Brain microvascular endothelial cell (primary cell): ENCODE results near the gene GPRC5D.

Experiments
- DNase-seq: peaks from one replicate; pipeline ENCODE4 v3.0.0-alpha.2; 2020
- H3K27ac ChIP-seq: fragments of 250-450 bp; sonication (Bioruptor Pico); 2 replicates; pipeline ENCODE4 v1.5.1; 2020; ENCODE audit warnings: mild to moderate bottlenecking, moderate library complexity
- H3K27me3 ChIP-seq: fragments of 250-450 bp; sonication (Bioruptor Pico); replicated peaks from 2 replicates; pipeline ENCODE4 v1.5.1; 2020; ENCODE audit warnings: mild to moderate bottlenecking
- H3K36me3 ChIP-seq: fragments of 250-450 bp; sonication (Bioruptor Pico); replicated peaks from 2 replicates; pipeline ENCODE4 v1.5.1; 2020; ENCODE audit warnings: mild to moderate bottlenecking
- H3K4me3 ChIP-seq: 2 replicates; pipeline ENCODE4 v1.5.1; 2011; ENCODE audit warnings: low read depth, mild to moderate bottlenecking, control low read depth, low read length, moderate library complexity
- CTCF ChIP-seq: IDR thresholded peaks from 2 replicates; pipeline ENCODE4 v1.5.1; 2011; ENCODE audit warnings: low read depth, mild to moderate bottlenecking, moderate library complexity, low read length, control low read depth, inconsistent platforms; ENCODE audit errors: missing control alignments
- in situ Hi-C: cut with HindIII; loops from 2 replicates; pipeline ENCODE4 v1.10.0; 2017; ENCODE audit warnings: low sequenced_read_pairs, low pct_ligation_motif_present

Gene GPRC5D

GRCh38 chr12:12954878-12955625 lies 3.1 kb upstream of the GPRC5D start:
- Histone ChIP-seq H3K27ac (no peak overlapping the region), H3K4me3 (no peak overlapping the region), H3K27me3 (no peaks in the 10 kb centered on the region), H3K36me3 (no peaks in the 10 kb centered on the region)
- no peak for TF ChIP-seq CTCF
- in situ Hi-C loops: no loop called here
- no peak for DNase-seq

GRCh38 chr12:12954356-12954755 lies 2.4 kb upstream of the GPRC5D start:
- TF ChIP-seq CTCF: no peak
- H3K27ac ChIP-seq: no peak overlapping the region
- no peaks in the 10 kb centered on the region for H3K36me3 ChIP-seq
- no peak overlapping the region for H3K4me3 ChIP-seq
- in situ Hi-C loops: no loop called here
- H3K27me3 ChIP-seq: no peaks in the 10 kb centered on the region
- DNase-seq: no peak

- no peak for TF ChIP-seq CTCF
- in situ Hi-C loops: no loop called here
- no peaks in the 10 kb centered on the region for H3K36me3 ChIP-seq
- no peak overlapping the region for H3K27ac ChIP-seq
- H3K27me3 ChIP-seq: no peaks in the 10 kb centered on the region
- H3K4me3 ChIP-seq: no peak overlapping the region
- no peak for DNase-seq
These were observed 466 bp downstream of the GPRC5D start for GRCh38 chr12:12951504-12951903.

GRCh38 chr12:12947902-12948301 lies 4.1 kb downstream of the GPRC5D start:
- in situ Hi-C loops: no loop called here
- no peak for DNase-seq
- no peaks in the 10 kb centered on the region for H3K27me3 ChIP-seq
- no peak for TF ChIP-seq CTCF
- H3K36me3 ChIP-seq: no peaks in the 10 kb centered on the region
- no peak overlapping the region for H3K4me3 ChIP-seq
- no peak overlapping the region for H3K27ac ChIP-seq

- Histone ChIP-seq H3K4me3 (no peak overlapping the region), H3K27ac (no peak overlapping the region), H3K36me3 (no peaks in the 10 kb centered on the region), H3K27me3 (no peaks in the 10 kb centered on the region)
- TF ChIP-seq CTCF: no peak
- DNase-seq: no peak
- in situ Hi-C loops: no loop called here
These were observed 5.1 kb downstream of the GPRC5D start for GRCh38 chr12:12946686-12947355.

GRCh38 chr12:12945591-12945990 lies 6.4 kb downstream of the GPRC5D start:
- TF ChIP-seq CTCF: no peak
- DNase-seq: no peak
- Histone ChIP-seq H3K4me3 (no peak overlapping the region), H3K27ac (no peak overlapping the region), H3K27me3 (no peaks in the 10 kb centered on the region), H3K36me3 (no peaks in the 10 kb centered on the region)
- in situ Hi-C loops: no loop called here
